Esophagus squamous epithelium (tissue), 5 donors: ENCODE results near the gene CTIF. TPM values are rescaled to one million over a fixed set of nuclear protein-coding genes. Genes with fewer than 3 reads are reported as not detected.

Experiments used
- DNase-seq: peaks from one replicate; lab custom pipeline; 2025; lab: John Stamatoyannopoulos, UW
- H3K27ac ChIP-seq, 4 donors: fragments of 200-600 bp; sonication (generic); one replicate each; pipeline ENCODE4 v1.5.1; 2016 to 2019; ENCODE audit warnings: mild to moderate bottlenecking in 1 of 4
- H3K27me3 ChIP-seq, 4 donors: fragments of 200-600 bp; sonication (generic); 1 replicate in 3 of 4; 2 replicates in 1 of 4; pipeline versions ENCODE4 v1.5.1 to v1.6.0; 2017 to 2021; ENCODE audit warnings: antibody characterized with exemption in 1 of 4
- H3K36me3 ChIP-seq, 3 donors: fragments of 200-600 bp; sonication (generic); one replicate each; pipeline ENCODE4 v1.5.1; 2016 to 2019
- H3K4me1 ChIP-seq, 3 donors: fragments of 200-600 bp; sonication (generic); one replicate each; pipeline ENCODE4 v1.5.1; 2017 to 2019
- H3K4me3 ChIP-seq, 4 donors: fragments of 200-600 bp; sonication (generic); 1 replicate in 3 of 4; 2 replicates in 1 of 4; pipeline ENCODE4 v1.5.1; 2016 to 2019; ENCODE audit warnings: mild to moderate bottlenecking in 2 of 4, moderate library complexity in 1 of 4
- H3K9me3 ChIP-seq, 3 donors: fragments of 200-600 bp; sonication (generic); one replicate each; pipeline ENCODE4 v1.5.1; 2016 to 2019
- CTCF ChIP-seq, 6 experiments: fragments of 450-650 bp in 4 of 6; fragments of 200-600 bp in 2 of 6; sonication (generic) in 2 of 6; IDR thresholded peaks; one replicate each; pipeline ENCODE4 v1.5.1; 2016 to 2019; ENCODE audit warnings: antibody characterized with exemption in 6 of 6, mild to moderate bottlenecking in 4 of 6, moderate library complexity in 4 of 6
- POLR2A ChIP-seq, 4 donors: fragments of 450-650 bp; IDR thresholded peaks; one replicate each; pipeline ENCODE4 v1.6.1; 2017; ENCODE audit warnings: antibody characterized with exemption in 4 of 4, mild to moderate bottlenecking in 4 of 4, moderate library complexity in 3 of 4
- WGBS, 2 donors: methylation state at CpG; one replicate each; pipeline ENCODE4 v1.1.5; 2018; 5-methylcytosine and 5-hydroxymethylcytosine counted together
- intact Hi-C: fragments of 100-400 bp; cut with DNase I; formaldehyde crosslinking; loops from one replicate; pipeline ENCODE4 v1.15.0; 2022
- total RNA-seq, 4 donors: library from RNA; depleted of rRNA; stranded (reverse); fragments of >200 nt; gene quantifications; one replicate each; pipeline ENCODE4 v1.1.0, GENCODE V29; 2016
- donor health status: DM: yes; HTN: yes; CAD: no.

The CTIF gene
- total RNA-seq, 4 donors from 2014 or later: 4.7 to 24.2 (median 10.2) TPM

DNA sequence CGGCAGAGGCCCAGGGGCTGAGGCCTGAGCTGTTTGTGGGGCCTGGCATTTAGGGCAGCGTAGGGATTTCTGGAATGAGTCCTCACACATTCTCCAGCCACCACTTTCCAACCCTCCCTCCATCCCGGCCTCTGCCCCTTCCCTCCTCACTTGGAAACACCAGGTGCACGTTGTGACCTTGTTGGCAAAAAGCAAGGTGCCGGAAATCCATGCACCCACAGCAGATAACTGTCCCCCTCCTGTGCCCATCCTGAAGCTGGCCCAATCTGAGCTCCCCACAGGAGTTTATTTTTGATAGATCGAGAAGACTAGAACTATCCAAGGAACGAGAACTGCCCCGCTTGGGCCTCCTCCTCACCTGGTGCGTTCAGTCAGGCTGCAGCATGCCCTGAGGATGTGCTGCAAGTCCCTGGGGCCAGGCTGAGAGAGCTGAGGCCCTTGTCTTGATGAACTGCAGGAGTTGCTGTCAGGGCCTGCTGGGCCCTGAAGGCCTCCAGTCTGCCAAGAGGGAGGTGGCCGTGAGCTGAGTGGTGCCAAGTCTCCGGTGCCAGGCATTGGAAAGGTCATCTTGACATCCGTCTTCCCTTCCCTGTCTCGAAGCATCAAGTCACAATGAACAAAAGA, 55.8 kb downstream of the CTIF start:
- H3K4me3 ChIP-seq: no peak overlapping the region
- H3K9me3 ChIP-seq: no peaks in the 10 kb centered on the region
- no peaks in the 10 kb centered on the region for H3K27me3 ChIP-seq
- WGBS, 2 donors: 67 to 95% methylated on average over 5 to 7 of the region's 13 CpGs
- TF ChIP-seq POLR2A (IDR thresholded peaks at IDR 0.05): no peak
- no peak for TF ChIP-seq CTCF (IDR thresholded peaks at IDR 0.05)
- no peaks in the 10 kb centered on the region for H3K36me3 ChIP-seq
- intact Hi-C loops: no loop called here
- DNase-seq: no peak
- H3K4me1 ChIP-seq: peaks cover 0 to 23% (median 0%) of the 10 kb centered on the region in 3 donors
- H3K27ac ChIP-seq: peak overlapping the region in 1 of 4 donors; percentile 27

DNA sequence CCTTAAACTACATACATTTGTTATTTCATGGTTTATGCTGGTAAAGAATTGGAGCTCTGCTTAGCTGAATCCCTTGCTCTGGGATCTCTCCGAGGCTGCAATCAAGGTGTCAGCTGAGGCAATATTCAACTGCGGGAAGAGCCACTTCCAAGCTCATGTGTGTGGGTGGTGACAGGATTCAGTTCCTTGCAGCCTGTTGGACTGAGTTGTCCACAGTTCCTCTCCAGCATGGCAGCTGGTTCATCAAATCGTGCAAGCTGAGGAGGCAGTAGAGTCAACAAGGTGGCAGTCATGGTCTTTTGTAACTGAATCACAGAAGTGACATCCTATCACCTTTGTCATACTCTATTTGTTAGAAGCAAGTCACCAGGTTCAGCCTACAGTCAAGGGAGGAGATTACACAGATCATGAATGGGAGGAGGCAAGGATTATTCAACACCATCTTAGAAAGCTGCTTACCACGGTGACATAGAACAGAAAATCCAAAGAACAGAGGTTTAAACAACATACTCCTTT, 56.9 kb downstream of the CTIF start:
- Histone ChIP-seq H3K9me3 (no peaks in the 10 kb centered on the region), H3K36me3 (no peaks in the 10 kb centered on the region), H3K4me1 (peaks cover 0 to 11% (median 0%) of the 10 kb centered on the region in 3 donors), H3K27ac (no peak overlapping the region), H3K4me3 (no peak overlapping the region), H3K27me3 (no peaks in the 10 kb centered on the region)
- 84 to 87% methylated on average over 3 to 4 of the region's 4 CpGs for WGBS, 2 donors
- no peak for TF ChIP-seq CTCF (IDR thresholded peaks at IDR 0.05)
- TF ChIP-seq POLR2A (IDR thresholded peaks at IDR 0.05): no peak
- intact Hi-C loops: no loop called here
- no peak for DNase-seq

- no peaks in the 10 kb centered on the region for H3K9me3 ChIP-seq
- intact Hi-C loops: no loop called here
- WGBS, 2 donors: 71 to 72% methylated on average over 4 to 5 of the region's 5 CpGs
- no peak overlapping the region for H3K27ac ChIP-seq
- H3K36me3 ChIP-seq: no peaks in the 10 kb centered on the region
- TF ChIP-seq CTCF (IDR thresholded peaks at IDR 0.05): no peak
- no peak for TF ChIP-seq POLR2A (IDR thresholded peaks at IDR 0.05)
- no peaks in the 10 kb centered on the region for H3K27me3 ChIP-seq
- no peak overlapping the region for H3K4me3 ChIP-seq
- peaks cover 0 to 7% (median 0%) of the 10 kb centered on the region in 3 donors for H3K4me1 ChIP-seq
- no peak for DNase-seq
These were observed 58.3 kb downstream of the CTIF start for GRCh38 chr18:48597110-48597509.

DNA sequence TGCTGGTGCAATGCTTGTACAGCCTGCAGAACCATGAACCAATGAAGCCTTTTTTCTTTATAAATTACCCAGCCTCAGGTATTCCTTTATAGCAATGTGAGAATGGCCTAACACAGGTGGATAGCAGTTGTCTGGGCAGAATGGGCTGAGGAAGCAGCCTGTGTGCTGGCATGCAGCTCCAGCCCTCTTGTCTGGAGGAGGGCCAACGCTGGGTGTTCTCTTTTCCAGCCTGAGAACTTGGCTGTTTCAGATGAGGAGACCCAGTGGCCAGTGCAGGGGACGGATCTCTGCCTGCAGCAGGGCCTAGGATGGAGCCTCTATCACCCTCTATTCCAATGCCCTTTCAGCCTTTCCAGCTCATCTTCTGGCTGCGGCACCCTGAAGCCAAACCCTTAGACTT, 58.8 kb downstream of the CTIF start:
- Histone ChIP-seq H3K4me1 (peaks cover 0 to 7% (median 0%) of the 10 kb centered on the region in 3 donors), H3K27ac (no peak overlapping the region), H3K36me3 (no peaks in the 10 kb centered on the region), H3K9me3 (no peaks in the 10 kb centered on the region), H3K4me3 (no peak overlapping the region), H3K27me3 (no peaks in the 10 kb centered on the region)
- TF ChIP-seq POLR2A (IDR thresholded peaks at IDR 0.05) (no peak), CTCF (IDR thresholded peaks at IDR 0.05) (no peak)
- no peak for DNase-seq
- intact Hi-C loops: no loop called here
- 50% methylated on average over 2 of the region's 3 CpGs; no CpG with 5 or more reads in 1 of the 2 donors for WGBS, 2 donors

GRCh38 chr18:48599391-48599790, 60.6 kb downstream of the CTIF start:
- 63 to 84% methylated on average over 2 to 4 of the region's 4 CpGs for WGBS, 2 donors
- H3K36me3 ChIP-seq: no peaks in the 10 kb centered on the region
- no peaks in the 10 kb centered on the region for H3K9me3 ChIP-seq
- no peak overlapping the region for H3K4me3 ChIP-seq
- intact Hi-C loops: no loop called here
- TF ChIP-seq POLR2A (IDR thresholded peaks at IDR 0.05): no peak
- no peak for TF ChIP-seq CTCF (IDR thresholded peaks at IDR 0.05)
- H3K27me3 ChIP-seq: no peaks in the 10 kb centered on the region
- peak overlapping the region in 2 of 4 donors; percentile 14 to 52 for H3K27ac ChIP-seq
- H3K4me1 ChIP-seq: peaks cover 0 to 3% (median 0%) of the 10 kb centered on the region in 3 donors
- DNase-seq: no peak
